Coronary artery (tissue), 2 donors: ENCODE data around the gene FAM78B.

ENCODE experiments used
- DNase-seq: peaks from one replicate; pipeline ENCODE4 v3.0.0-alpha.2; 2017; ENCODE audit warnings: low spot score
- H3K27ac ChIP-seq, 2 donors: fragments of 200-600 bp; sonication (generic); one replicate each; pipeline ENCODE4 v1.5.1; 2016 to 2019
- H3K4me3 ChIP-seq: fragments of 200-600 bp; sonication (generic); 2 replicates; pipeline ENCODE4 v1.5.1; 2016; ENCODE audit warnings: mild to moderate bottlenecking, moderate library complexity
- TF ChIP-seq, protein P1 (sequence below): fragments of 200-600 bp; sonication (generic); IDR thresholded peaks from one replicate; pipeline ENCODE4 v1.5.1; 2019; ENCODE audit warnings: antibody characterized with exemption

Gene FAM78B

GRCh38 chr1:166190400-166190799 lies 23.6 kb upstream of the FAM78B start:
- H3K4me3 ChIP-seq, result no peak overlapping the region
- H3K27ac ChIP-seq, result no peak overlapping the region
- TF ChIP-seq, protein P1, sequence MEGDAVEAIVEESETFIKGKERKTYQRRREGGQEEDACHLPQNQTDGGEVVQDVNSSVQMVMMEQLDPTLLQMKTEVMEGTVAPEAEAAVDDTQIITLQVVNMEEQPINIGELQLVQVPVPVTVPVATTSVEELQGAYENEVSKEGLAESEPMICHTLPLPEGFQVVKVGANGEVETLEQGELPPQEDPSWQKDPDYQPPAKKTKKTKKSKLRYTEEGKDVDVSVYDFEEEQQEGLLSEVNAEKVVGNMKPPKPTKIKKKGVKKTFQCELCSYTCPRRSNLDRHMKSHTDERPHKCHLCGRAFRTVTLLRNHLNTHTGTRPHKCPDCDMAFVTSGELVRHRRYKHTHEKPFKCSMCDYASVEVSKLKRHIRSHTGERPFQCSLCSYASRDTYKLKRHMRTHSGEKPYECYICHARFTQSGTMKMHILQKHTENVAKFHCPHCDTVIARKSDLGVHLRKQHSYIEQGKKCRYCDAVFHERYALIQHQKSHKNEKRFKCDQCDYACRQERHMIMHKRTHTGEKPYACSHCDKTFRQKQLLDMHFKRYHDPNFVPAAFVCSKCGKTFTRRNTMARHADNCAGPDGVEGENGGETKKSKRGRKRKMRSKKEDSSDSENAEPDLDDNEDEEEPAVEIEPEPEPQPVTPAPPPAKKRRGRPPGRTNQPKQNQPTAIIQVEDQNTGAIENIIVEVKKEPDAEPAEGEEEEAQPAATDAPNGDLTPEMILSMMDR, result no peak
- DNase-seq, result no peak

DNA sequence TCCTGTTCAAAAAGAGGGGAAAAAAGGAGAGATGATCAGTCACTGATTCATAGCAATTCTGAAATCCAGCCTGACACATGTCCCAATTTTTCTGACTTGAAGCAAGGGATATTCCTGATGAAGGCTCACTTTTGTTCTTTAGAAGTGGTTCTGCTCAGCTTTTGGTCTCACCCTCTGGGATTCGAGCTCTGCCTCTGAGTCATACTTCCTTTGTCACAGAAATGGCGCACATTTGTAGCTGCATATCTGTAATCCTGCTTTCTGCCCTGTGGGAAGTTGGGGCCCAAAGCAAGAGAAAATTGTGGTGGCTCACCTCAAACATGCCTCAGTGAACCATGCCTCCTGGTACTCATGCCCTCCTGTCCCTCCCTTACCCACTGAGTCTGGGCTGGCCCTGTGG lies 22.3 kb upstream of the FAM78B start:
- TF ChIP-seq, protein P1, result no peak
- Histone ChIP-seq H3K4me3 (no peak overlapping the region), H3K27ac (no peak overlapping the region)
- DNase-seq, result no peak

- DNase-seq, result no peak
- Histone ChIP-seq H3K27ac (no peak overlapping the region), H3K4me3 (no peak overlapping the region)
- TF ChIP-seq, protein P1, result no peak
Observed at GRCh38 chr1:166185526-166185925, 18.7 kb upstream of the FAM78B start.

DNA sequence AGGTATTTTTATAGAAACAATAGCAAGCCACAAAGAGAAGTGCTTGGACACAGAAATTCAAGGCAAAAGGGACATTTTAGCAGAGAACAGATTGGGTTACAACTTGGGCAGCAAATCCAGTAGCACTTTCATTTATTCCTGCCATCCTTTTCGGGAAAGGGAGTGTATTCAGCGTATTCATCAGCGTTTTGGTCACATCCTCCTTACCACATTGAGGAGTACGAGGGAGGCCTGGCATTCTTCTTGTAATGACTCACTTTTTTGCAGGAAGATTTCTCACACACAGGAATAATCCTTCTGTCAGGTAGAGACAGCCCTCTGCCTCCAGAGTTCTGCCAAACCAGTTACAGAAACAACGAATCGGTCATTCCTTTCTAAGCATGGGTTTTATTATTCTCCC lies 18.1 kb upstream of the FAM78B start:
- DNase-seq, result no peak
- H3K27ac ChIP-seq, result no peak overlapping the region
- H3K4me3 ChIP-seq, result no peak overlapping the region
- TF ChIP-seq, protein P1, result no peak

GRCh38 chr1:166184012-166184411 lies 17.2 kb upstream of the FAM78B start:
- Histone ChIP-seq H3K27ac (no peak overlapping the region), H3K4me3 (no peak overlapping the region)
- DNase-seq, result no peak
- TF ChIP-seq, protein P1, result no peak

GRCh38 chr1:166182281-166182680 lies 15.5 kb upstream of the FAM78B start:
- DNase-seq, result no peak
- Histone ChIP-seq H3K27ac (no peak overlapping the region), H3K4me3 (no peak overlapping the region)
- TF ChIP-seq, protein P1, result no peak

DNA sequence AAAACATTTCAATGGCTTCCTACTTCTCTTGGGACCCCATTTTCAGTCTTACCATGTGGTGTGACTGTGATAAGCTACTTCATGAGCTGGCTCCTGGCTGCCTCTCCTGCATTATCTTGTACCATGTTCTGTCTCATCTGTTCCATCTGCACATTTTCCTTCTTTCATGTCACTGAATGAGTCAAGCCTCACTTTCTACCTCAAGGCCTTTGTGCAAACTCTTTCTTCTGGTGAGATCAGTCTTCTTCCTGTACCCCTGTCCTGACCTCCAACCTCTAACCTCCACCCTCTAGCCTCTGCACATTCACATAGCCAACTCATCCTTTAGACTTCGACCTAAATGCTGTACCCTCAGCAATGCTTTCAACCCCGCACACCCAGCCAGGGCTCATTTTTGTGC lies 9.6 kb upstream of the FAM78B start:
- Histone ChIP-seq H3K27ac (no peak overlapping the region), H3K4me3 (no peak overlapping the region)
- TF ChIP-seq, protein P1, result no peak
- no peak for DNase-seq
